ENCODE data around the gene TMEM109. TPM values are rescaled to one million over a fixed set of nuclear protein-coding genes. Genes with fewer than 3 reads are reported as not detected.

TMEM109 gene
- polyA plus RNA-seq, 1 donor from 2014 or later: 1.8 TPM

GRCh38 chr11:60957188-60957587, 43.2 kb downstream of the TMEM109 start:
- no peaks in the 10 kb centered on the region for H3K9me3 ChIP-seq (ENCODE audit: low read length)
- H3F3A ChIP-seq (ENCODE audit: insufficient read depth, low read length, poor library complexity, severe bottlenecking): no peaks in the 10 kb centered on the region
- peaks cover 5% of the 10 kb centered on the region for H3K27me3 ChIP-seq (ENCODE audit: insufficient read depth, low read depth, low read length)
- H3K9ac ChIP-seq (ENCODE audit: low read length): no peak overlapping the region
- H2AFZ ChIP-seq (ENCODE audit: low read depth, low read length): no peak overlapping the region
- no peaks in the 10 kb centered on the region for H3K9me2 ChIP-seq (ENCODE audit: insufficient read depth, low read length)
- no peak overlapping the region for H3K4me2 ChIP-seq (ENCODE audit: low read length)
- H4K20me1 ChIP-seq (ENCODE audit: insufficient read depth): no peaks in the 10 kb centered on the region
- H3K27ac ChIP-seq (ENCODE audit: low read length): no peak overlapping the region
- H3K79me2 ChIP-seq (replicated peaks; ENCODE audit: insufficient read depth, low read length): no peaks in the 10 kb centered on the region
- H3K4me3 ChIP-seq (ENCODE audit: low read length): no peak overlapping the region
- no peaks in the 10 kb centered on the region for H3K36me3 ChIP-seq (ENCODE audit: insufficient read depth, low read length)
- TF ChIP-seq MXI1 (conservative IDR thresholded peaks at IDR 0.05; ENCODE audit: poor library complexity, severe bottlenecking): no peak
- TF ChIP-seq TAF1 (IDR thresholded peaks at IDR 0.05; ENCODE audit: low read depth): no peak
- TF ChIP-seq RAD21 (conservative IDR thresholded peaks at IDR 0.05): no peak
- no peak for TF ChIP-seq EP300 (conservative IDR thresholded peaks at IDR 0.05; ENCODE audit: poor library complexity, severe bottlenecking)
- TF ChIP-seq CTCF (IDR thresholded peaks at IDR 0.05; ENCODE audit: poor library complexity, severe bottlenecking): no peak
- TF ChIP-seq REST (IDR thresholded peaks at IDR 0.05; ENCODE audit: borderline replicate concordance): no peak
- TF ChIP-seq SMC3 (conservative IDR thresholded peaks at IDR 0.05; ENCODE audit: poor library complexity): no peak
- TF ChIP-seq POLR2AphosphoS5 (IDR thresholded peaks at IDR 0.05): no peak
- no peak for TF ChIP-seq EZH2 (IDR thresholded peaks at IDR 0.05; ENCODE audit: borderline replicate concordance, insufficient read depth, low read length, poor library complexity, severe bottlenecking)

GRCh38 chr11:60959431-60959830, 45.5 kb downstream of the TMEM109 start:
- Histone ChIP-seq H3K36me3 (ENCODE audit: insufficient read depth, low read length) (no peaks in the 10 kb centered on the region), H3K27me3 (ENCODE audit: insufficient read depth, low read depth, low read length) (no peaks in the 10 kb centered on the region), H3K27ac (ENCODE audit: low read length) (no peak overlapping the region), H3K79me2 (replicated peaks; ENCODE audit: insufficient read depth, low read length) (no peaks in the 10 kb centered on the region), H3F3A (ENCODE audit: insufficient read depth, low read length, poor library complexity, severe bottlenecking) (no peaks in the 10 kb centered on the region), H3K4me2 (ENCODE audit: low read length) (peak overlapping the region; percentile 13), H3K4me3 (ENCODE audit: low read length) (peak overlapping the region; percentile 28), H2AFZ (ENCODE audit: low read depth, low read length) (no peak overlapping the region), H4K20me1 (ENCODE audit: insufficient read depth) (no peaks in the 10 kb centered on the region), H3K9me3 (ENCODE audit: low read length) (no peaks in the 10 kb centered on the region), H3K9me2 (ENCODE audit: insufficient read depth, low read length) (no peaks in the 10 kb centered on the region), H3K9ac (ENCODE audit: low read length) (no peak overlapping the region)
- TF ChIP-seq POLR2AphosphoS5 (IDR thresholded peaks at IDR 0.05) (peak; percentile 88), REST (IDR thresholded peaks at IDR 0.05; ENCODE audit: borderline replicate concordance) (no peak), EP300 (conservative IDR thresholded peaks at IDR 0.05; ENCODE audit: poor library complexity, severe bottlenecking) (peak; percentile 58)

Measured in neural cell (in vitro differentiated cells).